GM10266 (cell line): ENCODE results near the gene TSPAN18.

Experiments
- DNase-seq: peaks from one replicate; pipeline ENCODE4 v3.0.0; 2012; ENCODE audit errors: extremely low spot score
- CTCF ChIP-seq: IDR thresholded peaks from 2 replicates; pipeline ENCODE4 v1.5.1; 2012; ENCODE audit warnings: mild to moderate bottlenecking, low read depth; ENCODE audit not compliant: control insufficient read depth, insufficient read depth; ENCODE audit errors: missing control alignments

The TSPAN18 gene

GRCh38 chr11:44725016-44725685, 1.6 kb upstream of the TSPAN18 start:
- no peak for DNase-seq

GRCh38 chr11:44725757-44726282, 942 bp upstream of the TSPAN18 start:
- no peak for DNase-seq
- no peak for TF ChIP-seq CTCF

More at GRCh38 chr11:44725016-44725685, 1.6 kb upstream of the TSPAN18 start:
- TF ChIP-seq CTCF: no peak

GRCh38 chr11:44727114-44727372, 281 bp downstream of the TSPAN18 start:
- DNase-seq: no peak

DNA sequence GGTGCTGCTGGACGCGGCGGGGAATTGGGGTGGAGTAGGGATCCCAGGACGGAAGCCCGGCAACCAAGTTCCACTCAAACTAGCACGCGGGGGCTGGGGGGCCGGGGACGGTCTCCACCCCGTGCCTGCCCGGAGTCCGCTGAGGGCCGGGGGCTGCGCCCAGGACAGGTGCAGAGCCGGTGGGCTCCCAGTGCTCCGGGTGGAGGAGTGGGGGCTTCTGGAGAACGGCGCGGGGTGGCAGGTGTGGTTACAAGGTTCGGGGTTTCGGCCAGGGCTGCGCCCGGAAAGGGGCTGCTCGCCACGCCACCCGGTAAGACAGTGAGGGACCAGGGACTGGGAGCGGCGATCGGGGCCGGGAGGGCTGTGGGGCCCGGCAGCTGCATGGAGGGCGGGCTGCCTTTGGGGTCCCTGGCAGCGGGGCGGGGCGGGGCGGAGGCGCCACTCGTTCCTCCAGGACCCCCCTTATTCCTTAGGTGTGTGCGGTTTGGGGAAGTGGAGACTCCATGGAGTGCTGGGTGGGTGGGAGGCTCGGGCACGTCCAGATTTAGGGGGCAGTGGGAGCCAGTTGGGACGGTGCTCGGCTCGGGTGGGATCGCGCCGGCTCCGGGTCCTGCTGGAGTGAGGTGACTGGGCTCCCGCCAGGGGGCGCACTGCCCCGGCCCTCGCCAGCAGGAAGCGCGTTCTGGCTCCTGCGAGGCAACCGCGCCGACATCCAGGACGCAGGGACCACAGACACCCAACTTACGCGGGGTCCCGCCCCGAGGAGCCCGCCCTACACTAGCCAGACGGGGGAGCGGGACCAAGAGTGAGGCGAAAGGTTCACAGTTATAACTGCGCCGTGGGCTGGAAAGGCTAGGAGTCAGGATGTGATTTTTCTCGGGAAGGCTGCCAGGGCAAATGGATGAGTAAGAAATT, 868 bp downstream of the TSPAN18 start:
- DNase-seq: peak; percentile 91
- peak; percentile 93 for TF ChIP-seq CTCF

More at GRCh38 chr11:44727114-44727372, 281 bp downstream of the TSPAN18 start:
- no peak for TF ChIP-seq CTCF

DNA sequence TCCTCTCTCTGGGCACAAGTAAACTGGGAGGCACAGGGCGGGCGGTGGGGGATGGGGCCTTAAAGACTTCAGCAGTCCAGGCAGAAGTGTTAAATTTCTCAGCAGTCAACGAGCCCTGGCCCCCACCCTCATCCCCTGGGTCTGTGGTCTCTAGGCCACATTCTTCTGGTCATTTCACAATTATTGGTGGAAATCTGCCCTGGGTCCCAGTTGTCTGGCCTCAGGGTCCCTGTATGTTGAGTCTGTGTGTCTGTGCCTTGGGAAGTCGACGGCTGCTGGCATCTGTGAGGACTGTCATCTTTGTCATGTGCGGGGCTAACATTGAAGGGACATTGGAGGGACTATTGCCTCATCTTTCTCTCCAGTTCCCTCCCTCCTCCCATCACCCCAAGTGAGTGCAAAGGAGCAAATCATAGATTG, 1.7 kb downstream of the TSPAN18 start:
- no peak for TF ChIP-seq CTCF
- DNase-seq: no peak

- no peak for DNase-seq
- no peak for TF ChIP-seq CTCF
Measured at GRCh38 chr11:44729063-44729462, 2.3 kb downstream of the TSPAN18 start.

- no peak for TF ChIP-seq CTCF
- no peak for DNase-seq
Measured at GRCh38 chr11:44729713-44730112, 3.0 kb downstream of the TSPAN18 start.
